ENCODE data around the gene SLK.

DNA sequence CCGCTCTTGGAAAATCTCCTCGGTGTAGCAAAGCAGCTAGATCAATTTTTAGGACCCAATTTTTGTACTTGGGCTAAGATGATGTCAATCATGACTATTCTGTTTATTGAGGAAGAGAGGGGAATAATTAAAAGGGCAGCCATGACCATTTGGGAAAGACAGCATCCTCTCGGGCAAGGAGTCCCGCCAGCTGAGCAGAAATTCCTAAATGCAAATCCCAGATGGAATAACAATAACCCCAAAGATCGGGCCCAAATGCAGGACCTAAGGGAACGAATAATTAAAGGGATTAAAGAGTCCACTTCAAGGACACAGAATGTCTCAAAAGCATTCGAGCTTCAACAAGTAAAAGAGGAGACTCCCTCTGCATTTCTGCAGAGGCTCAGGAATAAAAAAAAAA lies 100.0 kb downstream of the SLK start:
- TF ChIP-seq, protein P1, sequence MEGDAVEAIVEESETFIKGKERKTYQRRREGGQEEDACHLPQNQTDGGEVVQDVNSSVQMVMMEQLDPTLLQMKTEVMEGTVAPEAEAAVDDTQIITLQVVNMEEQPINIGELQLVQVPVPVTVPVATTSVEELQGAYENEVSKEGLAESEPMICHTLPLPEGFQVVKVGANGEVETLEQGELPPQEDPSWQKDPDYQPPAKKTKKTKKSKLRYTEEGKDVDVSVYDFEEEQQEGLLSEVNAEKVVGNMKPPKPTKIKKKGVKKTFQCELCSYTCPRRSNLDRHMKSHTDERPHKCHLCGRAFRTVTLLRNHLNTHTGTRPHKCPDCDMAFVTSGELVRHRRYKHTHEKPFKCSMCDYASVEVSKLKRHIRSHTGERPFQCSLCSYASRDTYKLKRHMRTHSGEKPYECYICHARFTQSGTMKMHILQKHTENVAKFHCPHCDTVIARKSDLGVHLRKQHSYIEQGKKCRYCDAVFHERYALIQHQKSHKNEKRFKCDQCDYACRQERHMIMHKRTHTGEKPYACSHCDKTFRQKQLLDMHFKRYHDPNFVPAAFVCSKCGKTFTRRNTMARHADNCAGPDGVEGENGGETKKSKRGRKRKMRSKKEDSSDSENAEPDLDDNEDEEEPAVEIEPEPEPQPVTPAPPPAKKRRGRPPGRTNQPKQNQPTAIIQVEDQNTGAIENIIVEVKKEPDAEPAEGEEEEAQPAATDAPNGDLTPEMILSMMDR (IDR thresholded peaks at IDR 0.05): no peak
- TF ChIP-seq POLR2A (IDR thresholded peaks at IDR 0.05; ENCODE audit: low read depth) (no peak), POLR2AphosphoS5 (IDR thresholded peaks at IDR 0.05) (no peak), EP300 (IDR thresholded peaks at IDR 0.05) (no peak)
